Measurements from ENCODE around the gene MIER2. TPM values are rescaled to one million over a fixed set of nuclear protein-coding genes. Genes with fewer than 3 reads are reported as not detected.

MIER2 gene
- total RNA-seq, 4 donors from 2014 or later: 11.6 to 26.4 (median 18.9) TPM

DNA sequence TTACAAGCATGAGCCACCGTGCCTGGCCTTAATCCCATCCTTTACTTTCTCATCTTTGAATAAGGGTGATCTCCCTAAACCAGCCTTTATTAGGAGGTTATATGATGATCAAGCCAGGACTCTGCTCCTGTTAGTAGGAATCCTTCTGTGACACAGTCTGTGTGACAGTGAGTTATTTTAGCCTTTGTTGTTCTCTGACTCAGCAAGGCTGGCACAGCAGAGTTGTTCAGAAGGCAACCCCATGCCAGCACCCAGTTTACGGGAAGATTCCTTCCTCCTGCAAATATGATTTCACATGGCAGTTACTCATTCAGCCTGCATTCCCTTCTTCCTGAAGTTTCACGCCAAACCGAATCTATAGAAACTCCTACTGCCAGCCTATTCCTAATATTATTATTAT lies 10.5 kb upstream of the MIER2 start:
- TF ChIP-seq, protein P1, sequence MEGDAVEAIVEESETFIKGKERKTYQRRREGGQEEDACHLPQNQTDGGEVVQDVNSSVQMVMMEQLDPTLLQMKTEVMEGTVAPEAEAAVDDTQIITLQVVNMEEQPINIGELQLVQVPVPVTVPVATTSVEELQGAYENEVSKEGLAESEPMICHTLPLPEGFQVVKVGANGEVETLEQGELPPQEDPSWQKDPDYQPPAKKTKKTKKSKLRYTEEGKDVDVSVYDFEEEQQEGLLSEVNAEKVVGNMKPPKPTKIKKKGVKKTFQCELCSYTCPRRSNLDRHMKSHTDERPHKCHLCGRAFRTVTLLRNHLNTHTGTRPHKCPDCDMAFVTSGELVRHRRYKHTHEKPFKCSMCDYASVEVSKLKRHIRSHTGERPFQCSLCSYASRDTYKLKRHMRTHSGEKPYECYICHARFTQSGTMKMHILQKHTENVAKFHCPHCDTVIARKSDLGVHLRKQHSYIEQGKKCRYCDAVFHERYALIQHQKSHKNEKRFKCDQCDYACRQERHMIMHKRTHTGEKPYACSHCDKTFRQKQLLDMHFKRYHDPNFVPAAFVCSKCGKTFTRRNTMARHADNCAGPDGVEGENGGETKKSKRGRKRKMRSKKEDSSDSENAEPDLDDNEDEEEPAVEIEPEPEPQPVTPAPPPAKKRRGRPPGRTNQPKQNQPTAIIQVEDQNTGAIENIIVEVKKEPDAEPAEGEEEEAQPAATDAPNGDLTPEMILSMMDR (IDR thresholded peaks at IDR 0.05): no peak
- TF ChIP-seq POLR2A (IDR thresholded peaks at IDR 0.05; ENCODE audit: low read depth) (no peak), EP300 (IDR thresholded peaks at IDR 0.05) (no peak), POLR2AphosphoS5 (IDR thresholded peaks at IDR 0.05) (no peak)
- Histone ChIP-seq H3K4me1 (no peaks in the 10 kb centered on the region), H3K27ac (replicated peaks in 1 of 4) (no peak overlapping the region), H3K4me3 (no peak overlapping the region), H3K27me3 (peaks cover 0 to 20% (median 0%) of the 10 kb centered on the region in 4 donors), H3K36me3 (no peaks in the 10 kb centered on the region), H3K9me3 (peaks cover 0 to 29% (median 23%) of the 10 kb centered on the region in 4 donors)
- no peak for DNase-seq (ENCODE audit: extremely low spot score)
- intact Hi-C loops (cut with DNase I): no loop called here
- WGBS: 87% methylated on average over 4 of the region's 4 CpGs

- no peak overlapping the region for H3K27ac ChIP-seq (replicated peaks in 1 of 4)
- peaks cover 0 to 12% (median 0%) of the 10 kb centered on the region in 4 donors for H3K27me3 ChIP-seq
- H3K4me1 ChIP-seq: no peaks in the 10 kb centered on the region
- DNase-seq (ENCODE audit: extremely low spot score): no peak
- TF ChIP-seq POLR2AphosphoS5 (IDR thresholded peaks at IDR 0.05) (no peak), EP300 (IDR thresholded peaks at IDR 0.05) (no peak), POLR2A (IDR thresholded peaks at IDR 0.05; ENCODE audit: low read depth) (no peak)
- TF ChIP-seq, protein P1 (IDR thresholded peaks at IDR 0.05): no peak
- intact Hi-C loops (cut with DNase I): no loop called here
- 76% methylated on average over 19 of the region's 19 CpGs for WGBS
- no peak overlapping the region for H3K4me3 ChIP-seq
- H3K36me3 ChIP-seq: no peaks in the 10 kb centered on the region
- peaks cover 0 to 29% (median 23%) of the 10 kb centered on the region in 4 donors for H3K9me3 ChIP-seq
Measured at GRCh38 chr19:351976-352625, 7.5 kb upstream of the MIER2 start.

GRCh38 chr19:347946-348861 lies 3.6 kb upstream of the MIER2 start:
- DNase-seq (ENCODE audit: extremely low spot score): no peak
- Histone ChIP-seq H3K27me3 (peaks cover 0 to 12% (median 0%) of the 10 kb centered on the region in 4 donors), H3K36me3 (no peaks in the 10 kb centered on the region), H3K27ac (replicated peaks in 1 of 4) (no peak overlapping the region), H3K9me3 (peaks cover 0 to 8% (median 5%) of the 10 kb centered on the region in 4 donors), H3K4me3 (no peak overlapping the region), H3K4me1 (peaks cover 5 to 18% (median 14%) of the 10 kb centered on the region in 4 donors)
- 64% methylated on average over 24 of the region's 26 CpGs for WGBS
- TF ChIP-seq, protein P1 (IDR thresholded peaks at IDR 0.05): no peak
- TF ChIP-seq EP300 (IDR thresholded peaks at IDR 0.05) (no peak), POLR2AphosphoS5 (IDR thresholded peaks at IDR 0.05) (no peak), POLR2A (IDR thresholded peaks at IDR 0.05; ENCODE audit: low read depth) (no peak)
- intact Hi-C loops (cut with DNase I): no loop called here

- 72% methylated on average over 23 of the region's 23 CpGs for WGBS
- H3K36me3 ChIP-seq: no peaks in the 10 kb centered on the region
- intact Hi-C loops (cut with DNase I): no loop called here
- H3K27ac ChIP-seq (replicated peaks in 1 of 4): peak overlapping the region in 1 of 4 donors; percentile 84
- peak overlapping the region; percentile 71 to 93 (median 90) for H3K4me3 ChIP-seq
- no peaks in the 10 kb centered on the region for H3K9me3 ChIP-seq
- no peak for DNase-seq (ENCODE audit: extremely low spot score)
- peaks cover 32 to 46% (median 42%) of the 10 kb centered on the region in 4 donors for H3K4me1 ChIP-seq
- peaks cover 0 to 12% (median 0%) of the 10 kb centered on the region in 4 donors for H3K27me3 ChIP-seq
- TF ChIP-seq, protein P1 (IDR thresholded peaks at IDR 0.05): no peak
- TF ChIP-seq POLR2A (IDR thresholded peaks at IDR 0.05; ENCODE audit: low read depth): no peak
- TF ChIP-seq POLR2AphosphoS5 (IDR thresholded peaks at IDR 0.05): no peak
- no peak for TF ChIP-seq EP300 (IDR thresholded peaks at IDR 0.05)
Measured at GRCh38 chr19:345320-345879, 804 bp upstream of the MIER2 start.
